HG03139 (cell line): ENCODE results near the gene TGM2.

ENCODE experiments used
- ATAC-seq: cut with Tn5 transposase; IDR thresholded peaks from one replicate; pipeline ENCODE4 v1.9.1; 2021; ENCODE audit not compliant: unreplicated experiment

Gene TGM2

DNA sequence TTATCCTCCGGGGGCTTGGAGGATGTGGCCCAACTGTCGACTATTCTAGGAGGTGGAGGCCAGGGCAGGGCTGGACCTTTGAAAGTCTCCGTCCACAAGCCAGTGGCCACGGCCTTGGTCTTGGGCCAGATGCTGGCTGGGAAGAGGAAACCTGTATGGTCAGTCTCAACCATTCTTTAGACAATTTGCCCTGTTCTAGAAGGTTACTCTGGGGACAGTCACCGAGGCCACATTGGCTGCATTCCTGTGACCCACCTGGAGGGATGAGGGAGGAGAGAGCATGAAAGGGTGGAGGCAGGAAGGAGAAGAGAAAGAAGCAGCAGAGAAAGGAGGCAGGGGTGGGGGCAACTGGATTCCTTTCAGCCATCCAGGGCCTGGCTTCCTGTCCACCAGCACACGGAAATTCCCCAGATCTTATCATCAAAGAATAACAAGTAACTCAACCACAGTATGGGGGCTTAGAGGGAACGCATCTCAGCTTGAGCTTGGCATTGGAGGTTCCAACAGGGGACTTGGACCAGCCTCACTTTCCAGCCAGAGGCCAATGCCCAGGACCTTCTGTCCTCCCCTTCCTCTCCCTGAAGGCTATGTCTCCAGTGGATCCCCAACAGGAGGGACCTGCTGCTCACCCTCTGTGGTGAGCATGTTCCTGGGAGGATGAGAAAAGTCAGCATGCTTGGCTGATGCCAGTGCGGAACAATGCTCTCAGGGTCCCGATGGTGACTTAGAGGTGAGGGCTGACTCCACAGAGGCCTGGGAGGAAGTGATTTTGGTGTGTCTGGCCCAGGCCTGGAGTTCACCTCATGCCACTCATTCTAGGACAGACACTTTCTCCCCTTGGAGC is 30.4 kb downstream of the TGM2 start:
- no peak for ATAC-seq

DNA sequence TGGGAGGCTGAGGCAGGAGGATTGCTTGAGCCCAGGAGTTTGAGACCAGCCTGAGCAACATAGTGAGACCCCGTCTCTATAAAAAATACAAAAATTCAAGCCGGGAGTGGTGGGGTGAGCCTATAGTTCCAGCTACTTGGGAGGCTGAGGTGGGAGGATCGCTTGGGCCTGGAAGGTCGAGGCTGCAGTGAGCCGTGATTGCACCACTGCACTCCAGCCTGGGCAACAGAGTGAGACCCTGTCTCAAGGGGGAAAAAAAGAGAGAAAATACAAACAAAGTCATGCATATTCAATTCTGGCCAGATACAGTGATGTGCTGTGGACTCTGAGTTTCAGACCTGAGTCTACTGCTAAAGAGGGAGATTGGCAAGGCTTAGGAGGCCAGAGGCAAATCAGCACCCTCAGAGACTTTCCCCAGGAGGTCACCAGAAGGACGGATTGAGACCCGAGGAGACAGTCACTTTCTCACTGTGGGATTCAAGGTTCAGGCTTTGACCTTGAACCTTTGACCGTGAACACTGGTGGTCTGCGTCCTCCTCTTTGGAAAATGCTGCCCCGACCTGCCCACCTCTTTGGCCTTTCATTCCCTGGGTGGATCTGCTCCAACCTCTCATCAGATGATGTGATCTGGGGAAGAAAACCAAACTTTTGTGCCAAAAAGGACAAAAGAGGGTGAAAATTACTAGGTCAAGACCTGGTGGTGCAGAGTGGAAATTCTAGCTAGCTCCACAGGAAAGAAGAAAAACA is 31.2 kb downstream of the TGM2 start:
- ATAC-seq: no peak

DNA sequence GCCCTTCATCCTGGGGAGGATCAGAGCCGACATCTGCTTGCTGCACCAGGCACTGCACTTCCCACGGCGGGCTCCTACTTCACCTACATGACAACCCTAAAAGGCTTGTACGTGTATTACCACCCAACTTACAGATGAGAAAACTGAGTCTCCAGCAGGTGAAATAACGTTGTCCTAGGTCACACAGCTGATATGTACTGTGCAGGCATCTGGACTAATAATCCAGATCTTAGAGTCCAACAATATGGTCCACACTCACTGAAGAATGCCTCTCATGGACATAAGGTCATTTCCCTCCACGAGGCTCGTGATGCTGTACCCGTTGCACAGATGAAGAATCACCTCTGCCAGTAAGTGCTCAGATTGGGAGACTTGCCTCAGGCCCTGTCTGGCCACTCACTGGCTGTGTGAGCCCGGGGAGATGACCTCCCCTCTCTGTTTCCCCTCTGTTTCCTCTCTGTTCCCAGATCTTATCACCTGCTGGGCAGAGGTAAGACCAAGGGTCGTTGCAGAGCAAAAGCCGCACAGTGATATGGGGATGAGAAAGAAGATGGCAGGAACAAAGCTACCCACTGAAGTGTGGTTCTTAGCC is 32.1 kb downstream of the TGM2 start:
- no peak for ATAC-seq

DNA sequence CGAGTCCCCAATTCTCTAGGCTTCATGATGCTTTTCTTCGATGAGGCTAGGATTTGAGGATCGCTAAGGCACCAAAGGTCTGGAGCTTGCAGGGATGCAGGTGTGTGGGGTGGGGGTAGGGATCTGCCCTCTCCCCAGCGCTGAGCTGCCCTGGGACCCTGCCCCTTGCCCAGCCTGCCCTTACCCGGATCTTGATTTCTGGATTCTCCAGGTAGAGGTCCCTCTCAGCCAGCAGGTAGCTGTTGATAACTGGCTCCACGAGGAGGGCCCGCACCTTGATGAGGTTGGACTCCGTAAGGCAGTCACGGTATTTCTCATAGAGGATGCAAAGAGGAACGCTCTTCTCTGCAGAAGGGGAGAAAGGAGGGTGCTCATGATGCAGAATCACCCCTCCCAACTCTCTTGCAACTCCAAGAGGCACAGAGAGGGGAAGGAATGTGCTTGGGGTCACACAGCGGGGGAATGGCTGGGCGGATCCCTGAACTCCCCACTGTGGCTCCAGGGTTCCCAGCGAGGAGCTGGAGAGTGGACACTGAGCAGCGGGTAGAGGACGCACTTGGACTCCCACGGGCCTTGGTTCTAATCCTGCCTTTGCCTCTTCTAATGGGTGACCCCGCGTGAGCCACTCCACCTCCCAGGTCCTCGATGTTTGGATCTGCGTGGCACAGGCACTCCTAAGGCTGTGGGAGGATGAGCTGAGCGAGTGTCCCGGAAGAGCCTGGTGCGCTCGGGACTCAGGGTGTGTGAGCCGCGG is 32.7 kb downstream of the TGM2 start:
- ATAC-seq: no peak

DNA sequence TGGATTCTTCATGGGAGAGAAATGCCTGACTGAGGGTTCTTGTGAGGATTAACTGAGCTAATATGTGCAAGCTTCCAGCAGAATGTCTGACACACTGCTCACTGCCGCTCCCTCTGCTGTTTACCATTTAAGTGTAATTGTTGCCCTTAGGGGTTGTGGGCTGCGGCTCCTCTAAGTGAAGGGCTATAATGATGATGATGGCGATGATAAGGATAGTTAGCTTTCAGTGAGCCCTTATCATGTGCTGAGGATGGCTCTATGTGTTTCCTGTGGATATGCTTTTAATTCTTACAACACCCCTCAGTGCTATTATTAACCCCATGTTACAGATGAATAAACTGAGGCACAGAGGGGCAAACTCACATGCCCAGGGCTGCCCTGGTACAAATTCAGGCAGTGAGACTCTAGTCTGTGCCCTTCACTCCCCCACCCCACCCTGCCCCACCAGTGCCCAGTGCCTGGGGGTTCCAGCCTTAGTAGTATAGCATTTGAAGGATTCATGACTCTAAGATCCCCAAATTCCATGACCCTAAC is 33.4 kb downstream of the TGM2 start:
- ATAC-seq: no peak

DNA sequence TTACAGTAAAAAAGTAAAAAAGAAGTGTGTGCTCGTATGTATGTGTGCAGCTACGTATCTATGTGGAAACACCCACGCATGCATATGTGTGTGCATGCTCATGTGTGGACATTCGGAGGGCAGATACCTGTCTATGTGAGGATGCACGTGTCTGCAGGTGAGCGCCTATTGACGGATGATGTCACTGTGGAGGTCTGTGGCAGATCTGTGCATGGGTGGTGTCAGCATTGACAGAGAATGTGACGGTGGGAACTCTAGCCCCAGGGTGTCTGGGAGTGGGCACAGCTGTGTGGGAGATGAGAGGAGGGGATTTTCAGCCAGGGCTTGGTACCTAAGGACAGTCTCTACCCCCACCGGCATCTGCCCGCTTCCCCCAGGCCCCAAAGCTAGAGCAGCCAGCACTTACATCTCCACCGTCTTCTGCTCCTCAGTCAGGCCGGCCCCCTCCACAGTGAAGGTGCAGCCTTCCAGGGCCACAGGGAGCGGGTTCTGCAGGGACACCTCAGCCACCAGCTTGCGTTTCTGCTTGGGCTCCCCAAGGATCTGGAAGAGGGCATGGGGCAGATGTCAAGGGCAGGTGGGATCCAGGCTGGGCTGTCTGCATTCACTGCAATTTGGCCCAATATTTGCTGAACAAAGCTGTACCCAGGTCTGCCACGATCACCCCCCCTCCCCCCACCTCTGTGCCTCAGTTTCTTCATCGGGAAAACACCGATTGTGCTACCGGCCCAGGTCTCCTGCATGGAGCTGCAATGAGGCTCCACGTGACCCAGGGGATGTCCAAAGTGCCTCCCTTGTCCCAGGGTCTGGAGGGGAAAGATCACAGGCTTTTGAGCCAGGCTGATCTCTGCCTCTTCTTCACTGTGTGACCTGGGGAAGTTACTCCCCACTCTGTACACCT is 34.1 kb downstream of the TGM2 start:
- no peak for ATAC-seq

DNA sequence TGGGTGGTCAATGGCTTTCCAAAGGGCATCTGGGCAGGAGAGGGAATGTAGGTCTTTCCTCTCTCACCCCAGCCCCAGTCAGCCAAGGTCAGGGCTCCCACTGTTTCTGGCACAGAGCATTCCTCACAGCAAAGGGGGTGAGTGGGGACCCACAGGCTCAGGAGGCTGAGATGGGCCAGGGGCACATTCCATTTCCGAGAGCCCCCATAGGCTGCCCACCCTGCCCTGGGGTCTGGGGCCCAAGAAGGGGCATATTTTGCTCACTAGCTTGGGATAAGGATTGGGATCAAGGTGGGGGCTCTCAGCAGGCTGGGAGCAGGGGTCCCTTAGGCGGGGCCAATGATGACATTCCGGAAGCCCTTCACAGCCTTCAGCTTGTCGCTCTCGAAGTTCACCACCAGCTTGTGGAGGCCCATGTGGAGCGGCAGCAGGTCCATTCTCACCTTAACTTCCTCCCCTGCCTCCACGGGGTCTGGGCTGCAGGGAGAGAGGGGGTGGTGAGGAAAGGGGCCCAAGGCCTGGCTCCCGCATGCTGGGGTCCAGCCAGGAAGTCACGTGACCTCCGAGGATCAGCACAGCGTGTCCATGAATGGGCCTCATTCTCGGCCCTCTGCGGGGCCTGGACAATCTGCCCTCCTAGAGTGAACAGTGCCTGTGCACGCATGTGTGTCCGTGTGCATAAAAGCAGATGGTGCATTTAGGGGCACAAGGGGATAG is 35.0 kb downstream of the TGM2 start:
- ATAC-seq: no peak

DNA sequence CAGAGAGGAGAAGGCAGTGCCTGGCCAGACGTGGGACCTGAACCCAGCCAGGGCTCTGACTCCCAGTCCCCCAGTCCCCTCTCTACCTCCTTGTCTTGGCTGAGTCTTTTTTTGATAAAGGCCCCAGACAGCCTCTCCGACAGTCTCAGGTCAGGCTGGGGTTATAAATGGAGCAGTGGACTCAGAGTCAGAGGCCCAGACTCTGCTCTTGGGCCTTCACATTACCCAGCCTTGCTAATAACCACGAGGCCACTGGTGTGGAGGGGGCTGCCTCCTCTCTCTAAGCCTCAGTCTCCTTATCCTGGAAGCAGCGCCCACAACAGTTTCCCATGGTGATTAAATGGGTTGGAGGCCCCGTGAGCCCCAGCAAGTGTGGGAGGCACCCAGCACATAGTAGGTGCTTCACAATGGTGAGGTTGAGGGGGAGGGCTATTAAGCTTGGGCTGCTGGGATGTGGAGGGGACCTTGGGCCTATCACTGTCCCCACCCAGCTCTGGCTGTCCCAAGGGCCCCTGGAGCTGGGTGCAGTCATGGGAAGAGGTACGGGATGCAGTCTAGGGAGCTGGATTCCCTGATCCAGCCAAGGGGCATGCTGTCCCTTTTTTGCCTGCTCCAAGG is 35.7 kb downstream of the TGM2 start:
- ATAC-seq: no peak

DNA sequence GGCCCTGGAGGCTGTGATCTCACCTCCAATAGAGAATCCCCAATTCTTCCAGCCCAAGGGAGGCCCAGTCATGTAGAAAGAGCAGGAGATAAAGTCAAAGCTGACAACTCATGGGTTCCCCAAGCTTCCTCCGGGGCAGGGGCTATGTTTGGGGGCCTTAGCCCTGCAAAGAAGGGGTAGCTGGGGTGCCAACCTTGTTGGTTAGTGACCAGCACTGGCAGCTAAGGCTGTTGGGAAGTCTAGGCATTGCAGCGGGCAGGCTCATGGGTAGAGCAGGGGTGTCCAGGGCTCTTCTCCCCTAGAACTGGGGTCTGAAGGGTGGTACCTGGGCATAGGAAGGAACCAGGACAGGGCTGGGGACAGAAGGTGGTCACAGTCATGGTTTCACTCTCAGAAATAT is 36.4 kb downstream of the TGM2 start:
- ATAC-seq: no peak

DNA sequence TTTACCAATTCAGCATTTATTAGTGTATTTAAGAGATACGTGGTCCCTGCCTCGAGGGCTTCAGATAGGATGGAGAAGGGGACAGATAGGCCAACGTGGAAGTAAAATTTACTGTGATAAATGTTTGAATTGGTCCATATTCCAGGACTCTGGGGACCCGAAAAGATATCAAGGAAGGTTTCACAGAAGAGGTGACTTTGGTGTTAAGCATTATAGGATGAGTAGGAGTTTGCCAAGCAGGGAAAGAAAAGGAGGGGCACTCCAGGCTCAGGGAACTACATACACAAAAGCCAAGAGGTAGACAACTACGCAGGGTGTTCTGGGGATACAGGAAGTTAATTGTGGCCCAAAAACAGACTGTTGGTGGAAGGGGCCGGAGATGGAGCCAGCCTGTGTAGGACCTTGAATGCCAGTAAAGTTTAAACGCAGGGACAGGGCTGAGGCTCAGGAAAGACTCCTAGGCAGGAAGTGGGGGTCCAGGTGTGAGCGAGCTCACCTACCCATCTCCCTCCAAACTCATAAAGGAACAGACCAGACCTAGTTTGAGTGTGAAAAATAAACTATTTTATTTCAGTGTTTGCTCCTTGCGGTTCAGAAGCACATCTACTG is 37.0 kb downstream of the TGM2 start:
- ATAC-seq: no peak

DNA sequence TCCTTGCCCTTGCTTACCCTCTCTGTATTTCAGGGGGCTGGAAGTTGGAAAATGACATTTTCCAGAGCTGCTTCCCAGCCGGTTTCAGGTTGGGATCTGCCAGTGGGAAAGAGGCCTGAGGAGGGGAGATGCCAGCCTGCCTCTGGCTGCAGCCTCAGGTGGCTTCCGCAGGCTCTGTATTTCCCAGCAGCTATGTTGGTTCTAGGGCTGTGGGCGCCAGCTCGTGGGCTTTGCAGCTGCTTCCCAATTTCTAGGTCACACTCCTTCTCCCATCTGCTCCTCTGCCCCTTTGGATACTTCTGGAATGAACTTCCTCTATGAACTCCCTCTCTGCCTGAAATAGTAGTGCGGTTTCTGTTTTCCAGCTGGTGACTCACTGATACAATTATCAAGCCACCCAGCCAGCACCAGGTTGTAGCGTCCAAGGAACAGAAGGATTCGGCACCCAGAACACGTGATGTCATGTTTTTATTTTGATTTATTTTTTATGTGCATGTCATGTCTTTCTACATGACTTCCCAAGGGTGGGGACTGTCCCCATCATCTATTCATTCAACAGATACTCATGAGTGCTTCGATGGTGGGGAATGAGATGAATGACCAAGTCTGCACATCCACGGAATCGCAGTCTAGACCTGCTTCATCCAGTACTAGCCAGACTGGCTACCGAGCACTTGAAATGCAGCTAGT is 38.0 kb downstream of the TGM2 start:
- no peak for ATAC-seq

DNA sequence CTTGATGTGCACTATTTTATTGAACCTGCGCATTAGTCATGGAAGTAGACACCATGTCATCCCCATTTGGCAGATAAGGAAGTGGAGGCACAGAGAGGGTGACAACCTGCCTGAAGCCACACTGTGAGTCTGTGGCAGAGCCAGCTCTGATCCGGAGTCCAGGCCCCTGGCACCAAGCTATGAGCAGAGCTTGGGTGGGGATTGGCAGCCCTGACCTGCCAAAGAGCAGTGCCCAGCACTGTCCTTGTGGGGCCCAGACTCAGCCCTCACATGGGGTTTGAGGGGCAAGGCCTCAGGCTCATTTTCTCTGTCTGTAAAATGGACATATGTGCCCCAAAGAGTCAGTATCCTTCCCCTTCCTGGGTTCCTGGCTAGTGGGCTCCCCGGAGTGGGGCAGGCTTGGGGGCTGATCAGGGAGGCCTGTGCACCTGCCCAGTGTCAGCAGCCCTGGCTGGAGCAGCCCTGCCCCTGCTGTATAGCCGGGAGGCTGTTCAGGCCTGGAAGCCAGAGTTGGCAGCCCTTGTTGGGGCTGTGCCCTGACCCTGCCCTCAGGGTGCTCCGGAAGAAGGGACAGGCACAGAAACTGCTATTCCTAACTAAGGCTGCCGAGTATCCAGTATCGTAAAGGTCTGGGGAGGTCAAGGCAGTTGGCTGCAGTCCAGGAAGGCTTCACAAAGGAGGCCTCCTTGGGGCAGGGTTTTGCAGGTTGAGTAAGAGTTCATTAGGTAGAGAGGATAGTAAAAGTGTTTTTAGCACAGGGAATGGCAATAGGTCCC is 38.7 kb downstream of the TGM2 start:
- ATAC-seq: no peak

DNA sequence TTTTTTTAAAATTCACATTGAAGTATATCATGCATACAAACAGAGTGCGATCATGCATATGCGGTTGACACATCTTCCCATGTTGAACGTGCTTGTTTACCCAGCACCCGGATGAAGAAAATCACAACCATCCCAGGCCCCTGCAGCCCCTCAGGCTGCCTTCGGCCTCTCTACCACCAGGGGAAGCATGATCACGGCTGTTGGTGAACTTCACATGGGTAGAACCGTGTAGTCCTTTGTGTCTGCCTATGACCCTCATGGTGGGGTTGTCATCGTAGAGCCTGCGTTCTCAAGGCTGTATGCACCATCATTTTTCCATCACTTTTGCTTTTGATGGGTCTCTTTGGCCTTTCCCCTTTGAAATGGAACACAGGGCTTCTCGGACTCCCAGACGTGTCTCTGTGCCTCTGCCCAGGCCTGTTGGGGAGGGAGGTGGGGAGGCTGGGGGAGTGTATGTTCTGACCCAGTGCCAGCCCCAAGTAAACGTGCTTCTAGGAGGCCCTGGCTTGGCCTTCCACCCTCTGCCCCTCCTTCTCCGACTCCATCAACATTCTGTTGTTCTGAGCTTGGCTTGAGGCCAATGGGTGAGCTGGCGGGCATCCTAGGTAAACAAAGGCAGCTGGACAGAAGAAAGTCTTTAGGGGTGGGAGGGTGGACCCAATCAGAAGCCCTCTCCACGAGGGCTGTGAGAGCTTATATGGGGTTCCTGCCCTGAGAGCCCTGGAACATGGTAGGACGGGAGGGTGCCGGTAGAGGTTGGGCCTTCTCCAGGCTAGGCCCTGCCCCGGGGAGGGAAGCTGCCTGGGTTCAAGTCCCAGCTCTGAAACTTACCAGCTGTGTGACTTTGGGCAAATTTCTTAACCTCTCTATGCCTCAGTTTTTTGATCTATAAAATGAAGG is 39.7 kb downstream of the TGM2 start:
- ATAC-seq: no peak

DNA sequence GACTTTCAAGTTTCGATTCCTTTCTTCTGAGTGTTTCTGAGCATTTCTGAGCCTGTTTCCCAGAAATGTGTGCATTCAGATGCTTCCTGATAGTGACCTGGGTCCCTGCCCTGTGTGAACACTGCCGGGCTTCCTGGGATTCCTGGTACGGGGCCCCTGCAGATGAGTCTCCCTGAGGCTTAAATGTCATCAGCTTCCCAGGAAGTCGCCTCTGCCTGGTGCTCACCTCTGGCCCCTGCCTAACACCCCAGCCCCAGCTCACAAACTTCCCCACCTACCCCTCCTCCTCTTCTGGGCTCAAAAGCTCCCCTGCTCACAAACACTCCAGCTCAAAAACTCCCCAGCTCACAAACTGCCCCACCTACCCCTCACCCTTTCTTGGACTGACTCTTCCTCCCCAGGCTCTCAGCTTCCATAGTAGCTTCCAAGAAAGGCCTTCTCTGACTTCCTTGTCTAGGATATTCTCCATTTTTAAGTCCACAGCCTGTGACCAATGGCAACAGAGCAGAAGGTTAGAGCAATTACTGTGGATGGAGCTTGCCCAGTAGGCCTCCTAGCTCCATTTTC is 42.0 kb downstream of the TGM2 start:
- ATAC-seq: no peak

DNA sequence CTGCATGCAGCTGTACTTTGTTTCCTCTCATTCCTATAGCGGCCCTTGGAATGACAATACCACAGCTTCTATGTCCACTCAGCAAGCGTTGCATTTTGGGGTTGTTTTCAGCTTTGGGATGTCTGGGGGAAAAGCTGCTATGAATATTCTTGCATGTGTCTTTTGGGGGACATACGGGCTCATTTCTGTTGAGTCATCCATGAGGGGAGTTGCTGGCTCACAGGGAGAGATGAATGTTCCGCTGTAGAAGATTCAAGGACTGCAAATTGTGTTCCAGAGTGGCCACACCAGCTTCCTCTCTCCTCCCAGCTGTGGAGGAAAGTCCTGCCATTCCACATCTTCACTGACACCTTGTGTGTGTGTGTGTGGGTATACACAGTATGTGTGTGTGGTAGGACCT is 43.3 kb downstream of the TGM2 start:
- ATAC-seq: no peak

DNA sequence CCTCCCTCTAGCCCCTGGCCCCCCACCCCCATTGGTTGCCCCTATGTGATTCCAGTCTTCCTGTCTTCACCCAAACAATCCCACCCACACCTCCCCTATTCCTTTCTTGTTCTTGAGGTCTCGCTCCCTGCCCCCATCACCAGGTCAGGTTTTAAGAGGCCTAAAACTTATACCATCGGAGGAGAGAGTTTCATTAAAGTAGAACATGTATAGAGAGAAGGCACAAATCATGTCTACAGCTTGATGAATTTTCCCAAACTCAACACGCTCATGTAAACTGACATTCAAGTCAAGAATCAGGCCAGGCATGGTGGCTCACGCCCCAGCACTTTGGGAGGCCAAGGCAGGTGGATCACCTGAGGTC is 44.5 kb downstream of the TGM2 start:
- ATAC-seq: no peak
